Mucosa of stomach (tissue), 1 donor: ENCODE measurements around the gene NAT9.
A peak's percentile ranks its signal among the peaks of the same experiment; 100 is the strongest.

Experiments used
- H3K27me3 ChIP-seq: one replicate; pipeline ENCODE4 v1.7.0; 2013; ENCODE audit warnings: mild to moderate bottlenecking, low read length; ENCODE audit not compliant: control insufficient read depth, insufficient read depth
- H3K36me3 ChIP-seq: one replicate; pipeline ENCODE4 v1.7.0; 2013; ENCODE audit warnings: low read length; ENCODE audit not compliant: control insufficient read depth, insufficient read depth
- H3K4me1 ChIP-seq: one replicate; pipeline ENCODE4 v1.7.0; 2013; ENCODE audit warnings: mild to moderate bottlenecking, low read length; ENCODE audit not compliant: control insufficient read depth, insufficient read depth
- H3K4me3 ChIP-seq: one replicate; pipeline ENCODE4 v1.7.0; 2013; ENCODE audit warnings: low read length
- H3K9ac ChIP-seq: one replicate; pipeline ENCODE4 v1.7.0; 2013; ENCODE audit warnings: mild to moderate bottlenecking, low read length, moderate library complexity
- H3K9me3 ChIP-seq: one replicate; pipeline ENCODE4 v1.7.0; 2013; ENCODE audit warnings: mild to moderate bottlenecking, low read length, moderate library complexity; ENCODE audit not compliant: control insufficient read depth
- donor health status: Pancreatic carcinoma.

The NAT9 gene

DNA sequence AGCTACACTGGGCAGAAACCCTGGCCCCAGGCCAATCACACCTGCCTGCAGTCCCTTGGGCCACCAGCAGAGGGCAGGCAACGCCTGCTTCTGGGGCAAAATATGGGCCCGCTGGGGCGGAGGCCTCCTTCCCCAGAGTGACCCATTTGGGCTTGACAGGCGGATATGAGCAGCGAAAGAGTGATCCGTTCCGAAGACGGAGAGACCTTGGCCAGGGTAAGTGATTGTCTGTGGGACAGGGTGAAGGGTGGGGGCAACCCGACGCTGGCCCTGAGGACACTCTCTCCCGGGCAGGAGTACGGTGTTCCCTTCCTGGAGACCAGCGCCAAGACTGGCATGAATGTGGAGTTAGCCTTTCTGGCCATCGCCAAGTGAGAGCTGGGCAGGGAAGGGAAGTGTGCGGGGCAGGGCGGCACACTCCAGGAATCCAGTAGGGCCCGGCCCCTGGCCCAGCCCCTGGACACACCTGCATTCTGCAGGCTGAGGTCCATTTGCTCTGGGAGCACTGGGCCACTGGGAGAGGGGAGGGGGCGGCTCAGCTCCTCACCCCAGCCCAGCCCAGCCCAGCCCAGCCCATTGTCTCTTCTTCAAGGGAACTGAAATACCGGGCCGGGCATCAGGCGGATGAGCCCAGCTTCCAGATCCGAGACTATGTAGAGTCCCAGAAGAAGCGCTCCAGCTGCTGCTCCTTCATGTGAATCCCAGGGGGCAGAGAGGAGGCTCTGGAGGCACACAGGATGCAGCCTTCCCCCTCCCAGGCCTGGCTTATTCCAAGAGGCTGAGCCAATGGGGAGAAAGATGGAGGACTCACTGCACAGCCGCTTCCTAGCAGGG is 31.2 kb downstream of the NAT9 start:
- peaks cover 39% of the 10 kb centered on the region for H3K4me1 ChIP-seq
- H3K9ac ChIP-seq: peak overlapping the region; percentile 49
- no peaks in the 10 kb centered on the region for H3K9me3 ChIP-seq
- no peak overlapping the region for H3K4me3 ChIP-seq
- H3K27me3 ChIP-seq: peaks cover 16% of the 10 kb centered on the region
- H3K36me3 ChIP-seq: no peaks in the 10 kb centered on the region

DNA sequence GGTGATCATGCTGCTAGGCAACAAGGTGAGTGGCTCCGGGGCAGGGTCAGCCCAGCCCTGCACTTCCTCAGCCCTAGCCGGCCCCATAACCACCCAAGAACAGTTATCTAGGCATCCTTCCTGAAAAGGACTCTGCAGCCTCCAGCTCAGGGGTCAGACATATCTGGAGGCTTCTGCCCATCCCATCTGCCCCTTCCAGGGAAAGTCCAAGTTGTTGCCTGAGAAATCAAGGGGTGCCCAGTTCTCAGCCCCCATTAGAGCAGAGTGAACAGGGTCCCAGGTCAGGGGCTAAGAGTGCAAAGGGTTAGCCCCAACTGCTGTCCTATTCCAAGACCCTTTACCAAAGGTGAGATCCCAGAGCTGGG is 31.8 kb downstream of the NAT9 start:
- Histone ChIP-seq H3K4me3 (no peak overlapping the region), H3K36me3 (no peaks in the 10 kb centered on the region), H3K4me1 (peaks cover 41% of the 10 kb centered on the region), H3K27me3 (peaks cover 16% of the 10 kb centered on the region), H3K9ac (peak overlapping the region; percentile 49), H3K9me3 (no peaks in the 10 kb centered on the region)

DNA sequence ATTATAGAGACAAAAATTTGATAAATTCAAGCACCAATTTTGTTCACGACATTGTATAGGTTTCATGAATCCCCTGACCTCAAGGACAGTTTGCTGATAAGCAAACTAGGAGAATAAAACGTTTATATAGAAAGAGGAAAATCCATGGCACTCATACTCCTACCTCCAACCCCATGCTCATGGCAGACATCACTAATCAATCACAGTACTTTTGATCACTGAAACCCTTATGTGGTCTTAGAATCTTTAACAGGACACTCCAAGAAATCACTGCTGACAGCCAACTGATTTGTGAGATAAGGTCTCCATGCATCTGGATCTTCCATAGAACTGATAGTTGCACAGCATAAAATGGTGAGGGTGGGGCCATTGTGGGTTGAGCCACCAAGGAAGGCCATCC is 32.4 kb downstream of the NAT9 start:
- H3K4me1 ChIP-seq: peaks cover 47% of the 10 kb centered on the region
- H3K36me3 ChIP-seq: no peaks in the 10 kb centered on the region
- H3K9me3 ChIP-seq: no peaks in the 10 kb centered on the region
- H3K9ac ChIP-seq: peak overlapping the region; percentile 49
- H3K27me3 ChIP-seq: peaks cover 17% of the 10 kb centered on the region
- no peak overlapping the region for H3K4me3 ChIP-seq

DNA sequence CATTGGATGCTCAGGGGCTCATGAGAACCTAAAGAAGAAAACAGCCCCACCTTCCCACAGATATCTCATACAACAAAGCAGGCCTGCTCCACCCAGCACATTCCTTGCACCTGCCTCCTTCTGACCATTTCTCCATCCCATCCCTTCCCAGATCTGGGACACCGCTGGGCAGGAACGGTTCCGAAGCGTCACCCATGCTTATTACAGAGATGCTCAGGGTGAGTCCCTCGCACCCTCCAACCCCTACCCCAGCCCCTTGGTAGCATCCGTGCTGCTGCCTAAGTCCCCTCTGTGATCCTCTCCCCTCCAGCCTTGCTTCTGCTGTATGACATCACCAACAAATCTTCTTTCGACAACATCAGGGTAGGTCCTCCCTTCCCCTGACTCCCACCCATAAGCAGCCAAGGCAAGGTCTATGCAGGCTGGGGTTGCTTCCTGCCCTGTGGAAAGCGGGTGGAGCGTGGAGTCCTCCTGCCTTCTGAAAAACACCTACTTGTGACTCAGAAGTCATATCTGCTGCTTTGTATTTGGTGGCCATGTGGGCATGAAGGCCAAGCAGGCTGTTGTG is 33.1 kb downstream of the NAT9 start:
- Histone ChIP-seq H3K4me1 (peaks cover 53% of the 10 kb centered on the region), H3K36me3 (no peaks in the 10 kb centered on the region), H3K9ac (no peak overlapping the region), H3K27me3 (peaks cover 24% of the 10 kb centered on the region), H3K9me3 (no peaks in the 10 kb centered on the region), H3K4me3 (no peak overlapping the region)

DNA sequence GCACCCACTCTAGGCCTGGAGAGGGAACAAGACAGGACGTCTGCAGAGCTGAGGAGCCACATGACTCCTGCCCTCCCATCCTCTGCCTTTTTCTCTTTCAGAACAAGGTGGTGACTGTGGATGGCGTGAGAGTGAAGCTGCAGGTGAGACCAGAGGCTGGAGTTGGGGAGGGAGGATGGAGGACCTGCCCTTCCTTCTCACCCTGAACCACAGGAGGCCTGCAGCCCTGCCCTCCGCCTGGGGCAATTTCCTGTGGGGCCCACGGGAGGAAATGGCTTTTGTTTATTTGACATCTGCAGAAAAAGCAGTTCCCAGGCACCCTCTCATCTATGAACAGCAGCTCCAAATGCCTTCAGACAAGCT is 34.0 kb downstream of the NAT9 start:
- Histone ChIP-seq H3K9ac (no peak overlapping the region), H3K27me3 (peaks cover 34% of the 10 kb centered on the region), H3K4me3 (no peak overlapping the region), H3K9me3 (no peaks in the 10 kb centered on the region), H3K36me3 (no peaks in the 10 kb centered on the region), H3K4me1 (peaks cover 53% of the 10 kb centered on the region)

DNA sequence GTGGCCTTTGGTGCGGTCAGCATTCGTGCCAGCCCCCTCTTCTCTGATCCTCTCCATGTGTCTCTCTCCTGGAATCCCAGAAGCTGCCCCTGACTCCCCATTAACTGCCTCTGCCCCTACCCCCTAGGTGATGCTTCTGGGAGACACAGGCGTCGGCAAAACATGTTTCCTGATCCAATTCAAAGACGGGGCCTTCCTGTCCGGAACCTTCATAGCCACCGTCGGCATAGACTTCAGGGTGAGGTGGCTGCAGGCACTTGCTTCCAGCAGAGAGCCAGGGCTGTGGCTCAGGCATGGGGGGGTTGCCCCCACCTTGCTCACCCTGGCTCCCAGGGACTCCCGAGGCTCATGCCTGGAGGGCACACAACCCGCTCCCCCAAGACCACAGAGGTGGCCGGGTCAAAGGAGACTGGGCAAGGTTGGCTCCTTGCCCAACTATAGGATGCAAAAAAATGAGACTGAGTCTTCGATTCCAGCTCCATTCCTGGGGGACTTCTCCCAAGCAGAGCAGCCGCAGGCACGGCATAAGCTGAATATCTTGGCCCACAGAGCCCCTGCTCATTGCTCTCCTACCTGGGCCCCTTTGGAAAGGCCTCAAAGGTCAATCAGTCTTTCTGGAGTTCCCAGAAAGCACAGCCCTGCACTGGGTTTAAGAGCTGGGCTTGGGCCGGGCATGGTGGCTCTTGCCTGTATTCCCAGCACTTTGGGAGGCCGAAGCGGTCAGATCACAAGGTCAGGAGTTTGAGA is 35.3 kb downstream of the NAT9 start:
- H3K36me3 ChIP-seq: no peaks in the 10 kb centered on the region
- peaks cover 60% of the 10 kb centered on the region for H3K4me1 ChIP-seq
- H3K27me3 ChIP-seq: peaks cover 36% of the 10 kb centered on the region
- H3K4me3 ChIP-seq: no peak overlapping the region
- H3K9ac ChIP-seq: no peak overlapping the region
- H3K9me3 ChIP-seq: no peaks in the 10 kb centered on the region

DNA sequence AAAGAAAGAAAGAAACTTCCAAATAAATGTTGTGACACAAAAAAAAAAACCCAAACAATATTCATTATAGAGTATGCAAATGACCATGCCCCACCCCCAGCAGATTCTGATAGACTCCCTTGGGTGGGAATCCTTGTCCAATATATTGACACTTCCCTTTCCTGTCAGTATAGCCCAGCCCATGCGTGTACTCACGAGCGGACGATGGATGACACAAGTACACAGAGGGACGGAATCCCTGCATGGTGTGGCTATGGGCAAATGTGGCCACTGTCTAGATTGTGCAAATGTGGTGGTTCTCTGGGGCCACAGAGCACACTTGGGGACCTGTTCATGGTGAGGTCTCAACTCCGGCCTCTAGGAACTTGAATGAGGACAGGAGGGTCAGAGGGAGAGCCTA is 36.0 kb downstream of the NAT9 start:
- H3K4me3 ChIP-seq: no peak overlapping the region
- no peaks in the 10 kb centered on the region for H3K9me3 ChIP-seq
- peaks cover 60% of the 10 kb centered on the region for H3K4me1 ChIP-seq
- H3K27me3 ChIP-seq: peaks cover 36% of the 10 kb centered on the region
- H3K9ac ChIP-seq: no peak overlapping the region
- no peaks in the 10 kb centered on the region for H3K36me3 ChIP-seq

DNA sequence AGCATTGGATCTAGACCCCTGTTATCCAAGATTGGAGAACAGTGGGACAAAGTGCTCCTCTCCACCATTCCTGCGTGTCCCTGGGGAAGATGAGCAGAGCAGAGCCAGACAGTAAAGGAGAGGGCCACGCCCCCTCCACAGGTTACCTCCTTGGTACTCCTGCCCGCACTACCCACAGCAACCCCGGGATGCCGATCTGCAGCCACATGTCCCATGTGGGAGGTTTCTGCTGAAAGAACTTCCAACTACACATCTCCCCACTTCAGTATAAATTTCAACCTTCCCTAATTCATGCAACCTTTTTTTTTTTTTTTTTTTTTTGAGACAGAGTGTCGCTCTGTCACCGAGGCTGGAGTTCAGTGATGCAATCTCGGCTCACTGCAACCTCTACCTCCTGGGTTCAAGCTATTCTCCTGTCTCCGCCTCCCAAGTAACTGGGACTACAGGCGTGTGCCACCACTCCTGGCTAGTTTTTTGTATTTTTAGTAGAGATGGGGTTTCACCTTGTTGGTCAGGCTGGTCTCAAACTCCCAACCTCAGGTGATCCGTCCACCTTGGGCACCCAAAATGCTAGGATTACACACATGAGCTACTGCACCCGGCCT is 36.8 kb downstream of the NAT9 start:
- H3K9me3 ChIP-seq: no peaks in the 10 kb centered on the region
- H3K9ac ChIP-seq: no peak overlapping the region
- peaks cover 52% of the 10 kb centered on the region for H3K4me1 ChIP-seq

DNA sequence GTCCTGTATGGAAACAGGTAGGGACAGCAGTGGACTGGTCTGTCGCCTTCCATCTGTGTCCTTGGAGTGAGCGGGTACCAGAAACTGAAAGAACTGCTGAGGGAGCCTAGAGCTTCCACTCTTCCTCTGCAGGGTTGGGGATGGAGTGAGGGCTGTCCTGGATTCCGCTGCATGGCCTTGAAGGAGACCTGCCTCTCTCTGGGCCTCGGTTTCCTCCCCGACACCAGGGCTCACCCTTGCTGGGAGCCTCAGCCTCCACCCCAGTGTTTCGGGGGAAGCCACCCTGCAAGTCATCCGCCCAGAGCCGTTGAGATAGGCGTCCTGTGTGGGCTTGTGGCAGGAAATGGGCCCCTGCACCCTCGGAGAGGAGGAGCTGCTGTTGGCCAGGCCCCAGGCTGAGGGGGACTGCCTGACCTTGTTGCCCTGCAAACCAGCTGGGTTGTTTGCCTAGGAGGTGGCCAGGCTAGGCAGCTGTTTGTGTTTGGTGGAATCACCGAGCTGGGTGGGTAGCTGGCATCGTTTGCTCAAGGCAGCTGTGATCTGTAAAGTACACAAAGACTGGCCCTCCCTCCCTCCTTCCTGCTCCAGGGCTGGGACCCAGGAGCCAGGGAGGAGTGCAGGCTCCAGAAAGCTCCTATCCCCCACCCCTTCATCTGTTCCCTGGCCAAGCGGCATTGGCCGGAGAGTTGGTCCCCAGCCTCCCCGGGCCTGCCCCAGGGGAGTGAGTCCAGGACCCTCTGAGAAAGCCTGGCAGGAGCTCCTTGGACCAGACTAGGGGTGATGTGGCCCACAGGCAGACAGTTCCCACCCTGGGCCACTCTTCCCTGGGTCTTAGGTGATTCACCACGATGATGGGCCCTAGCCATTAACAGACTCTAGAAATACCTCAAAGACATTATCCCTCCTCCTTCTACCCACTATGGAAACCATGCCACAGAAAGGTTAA is 37.8 kb downstream of the NAT9 start:
- peak overlapping the region; percentile 46 for H3K9ac ChIP-seq

More for the DNA sequence above, 36.8 kb downstream of the NAT9 start:
- Histone ChIP-seq H3K27me3 (peaks cover 36% of the 10 kb centered on the region), H3K36me3 (no peaks in the 10 kb centered on the region), H3K4me3 (no peak overlapping the region)

DNA sequence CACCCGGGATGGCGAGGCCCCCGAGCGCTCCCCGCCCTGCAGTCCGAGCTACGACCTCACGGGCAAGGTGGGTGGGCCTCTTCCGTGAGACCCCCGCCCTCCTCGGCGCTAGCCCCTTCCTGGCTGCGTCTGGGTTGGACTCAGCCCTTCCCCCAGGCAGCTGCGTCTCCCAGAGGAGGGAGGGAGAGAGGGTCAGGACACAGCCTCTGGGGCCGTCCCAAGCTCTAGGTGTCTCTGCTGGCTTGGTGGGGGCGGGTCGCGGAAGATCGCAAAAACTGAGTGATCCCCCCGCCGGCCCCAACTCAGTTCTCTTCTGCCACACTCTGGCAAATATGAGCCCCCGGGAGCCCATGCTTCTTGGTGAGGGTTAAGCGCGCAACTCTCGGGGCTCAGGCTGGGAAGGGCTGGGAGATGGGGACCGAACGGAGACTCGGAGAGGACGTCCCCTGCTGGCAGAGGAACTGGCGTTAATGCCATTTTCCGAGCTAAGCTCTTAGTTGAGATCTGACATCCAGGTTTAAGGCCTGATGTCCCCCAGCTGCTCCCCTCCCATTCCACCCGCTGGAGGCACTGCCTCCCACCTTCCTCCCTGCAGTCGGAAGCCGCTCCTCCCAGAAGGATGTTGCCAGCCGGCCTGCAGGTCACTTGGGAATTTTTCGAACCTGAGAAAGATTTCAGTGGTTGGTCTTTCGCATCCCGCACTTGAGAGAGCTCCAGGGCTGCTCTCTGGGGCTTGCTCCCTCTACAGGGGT is 38.7 kb downstream of the NAT9 start:
- Histone ChIP-seq H3K27me3 (peaks cover 44% of the 10 kb centered on the region), H3K9me3 (no peaks in the 10 kb centered on the region), H3K36me3 (no peaks in the 10 kb centered on the region), H3K4me3 (peak overlapping the region; percentile 22), H3K4me1 (peaks cover 34% of the 10 kb centered on the region), H3K9ac (peak overlapping the region; percentile 46)

More for the DNA sequence above, 37.8 kb downstream of the NAT9 start:
- Histone ChIP-seq H3K4me1 (peaks cover 42% of the 10 kb centered on the region), H3K27me3 (peaks cover 43% of the 10 kb centered on the region), H3K9me3 (no peaks in the 10 kb centered on the region), H3K36me3 (no peaks in the 10 kb centered on the region), H3K4me3 (peak overlapping the region; percentile 22)
